HG03045 (cell line): ENCODE data around the gene ZAP70.

Experiments used
- ATAC-seq: cut with Tn5 transposase; IDR thresholded peaks from one replicate; pipeline ENCODE4 v1.9.1; 2021; ENCODE audit warnings: mild to moderate bottlenecking, moderate library complexity; ENCODE audit not compliant: unreplicated experiment

ZAP70 gene

GRCh38 chr2:97747716-97748115, 34.3 kb downstream of the ZAP70 start:
- ATAC-seq, result no peak

DNA sequence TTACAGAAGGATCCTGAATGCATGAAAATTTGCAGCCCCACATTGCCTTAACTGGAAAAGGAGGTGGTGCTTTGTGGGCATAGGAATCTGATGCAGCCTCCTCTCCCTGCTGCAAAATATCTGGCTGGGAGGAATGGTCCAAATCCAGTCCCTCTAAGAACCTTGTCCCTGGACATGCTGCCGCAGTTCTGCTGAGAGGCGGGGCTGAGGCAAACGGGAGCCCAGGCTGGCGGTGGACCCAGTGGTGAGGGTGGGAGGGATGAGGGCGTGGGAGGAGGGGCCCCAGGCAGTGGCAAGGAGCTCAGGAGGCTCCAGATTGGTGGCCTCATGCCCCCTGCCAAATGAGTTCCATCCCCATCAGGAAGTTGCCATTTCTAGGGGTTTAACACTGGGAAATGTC, 36.2 kb downstream of the ZAP70 start:
- no peak for ATAC-seq

- no peak for ATAC-seq
Measured at GRCh38 chr2:97750017-97750416, 36.6 kb downstream of the ZAP70 start.

GRCh38 chr2:97751752-97752151, 38.4 kb downstream of the ZAP70 start:
- ATAC-seq, result no peak

- no peak for ATAC-seq
Measured at GRCh38 chr2:97752342-97753334, 39.3 kb downstream of the ZAP70 start.

DNA sequence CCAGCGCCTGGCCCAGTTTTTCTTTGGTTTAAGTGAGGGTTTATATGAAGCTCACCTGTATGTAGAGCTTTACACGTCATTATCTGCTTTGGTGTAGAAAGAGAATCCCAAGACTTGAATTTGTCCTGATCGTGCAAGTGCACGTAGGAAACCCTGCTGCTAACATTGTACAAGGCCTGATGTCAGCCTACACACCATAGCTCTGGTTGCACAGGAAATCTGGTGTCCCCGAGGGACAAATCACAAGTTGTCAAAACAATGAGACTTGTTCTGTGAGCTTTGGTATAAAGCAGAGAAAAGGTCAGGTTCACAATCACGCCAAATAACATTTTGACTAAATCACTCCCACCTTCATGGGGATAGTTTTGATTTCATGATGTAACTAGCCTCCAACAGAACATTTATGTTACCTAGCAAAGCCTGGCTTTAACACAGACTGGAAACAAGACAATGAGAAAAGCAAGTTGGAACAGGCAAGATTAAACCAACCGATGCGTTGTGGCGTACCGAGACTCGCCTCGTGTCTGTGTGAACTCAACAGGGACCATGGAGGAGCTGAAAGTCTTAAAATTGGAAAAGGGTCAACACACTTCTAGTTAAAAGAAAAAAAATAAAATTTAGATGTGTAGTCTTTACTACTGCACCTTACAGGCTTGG, 41.4 kb downstream of the ZAP70 start:
- no peak for ATAC-seq

GRCh38 chr2:97755491-97755890, 42.1 kb downstream of the ZAP70 start:
- no peak for ATAC-seq

GRCh38 chr2:97757062-97757461, 43.7 kb downstream of the ZAP70 start:
- ATAC-seq, result no peak

GRCh38 chr2:97758131-97758705, 44.8 kb downstream of the ZAP70 start:
- no peak for ATAC-seq

- ATAC-seq, result no peak
Measured at GRCh38 chr2:97759727-97760407, 46.5 kb downstream of the ZAP70 start.

- ATAC-seq, result no peak
Measured at GRCh38 chr2:97760480-97761049, 47.2 kb downstream of the ZAP70 start.

DNA sequence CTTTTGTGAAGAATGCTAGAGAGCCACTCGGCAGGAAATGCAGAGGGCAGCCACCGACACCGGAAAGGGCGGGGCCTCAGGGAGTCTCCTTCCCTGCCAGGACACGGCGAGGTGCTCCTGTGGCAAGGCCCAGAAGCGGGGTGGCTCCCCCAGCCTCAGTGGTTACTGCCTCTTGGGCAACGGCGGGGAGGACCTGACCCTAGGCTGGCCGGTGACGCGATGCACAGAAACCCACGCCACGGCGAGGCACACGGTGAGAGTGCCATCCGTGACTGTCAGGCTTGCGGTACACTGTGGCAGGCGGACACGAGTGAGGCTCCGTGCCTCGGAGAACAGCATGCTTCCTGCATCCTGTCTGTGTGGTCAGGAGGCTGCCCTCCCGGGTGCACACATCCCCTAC, 47.8 kb downstream of the ZAP70 start:
- no peak for ATAC-seq

GRCh38 chr2:97763176-97763845, 49.9 kb downstream of the ZAP70 start:
- no peak for ATAC-seq

DNA sequence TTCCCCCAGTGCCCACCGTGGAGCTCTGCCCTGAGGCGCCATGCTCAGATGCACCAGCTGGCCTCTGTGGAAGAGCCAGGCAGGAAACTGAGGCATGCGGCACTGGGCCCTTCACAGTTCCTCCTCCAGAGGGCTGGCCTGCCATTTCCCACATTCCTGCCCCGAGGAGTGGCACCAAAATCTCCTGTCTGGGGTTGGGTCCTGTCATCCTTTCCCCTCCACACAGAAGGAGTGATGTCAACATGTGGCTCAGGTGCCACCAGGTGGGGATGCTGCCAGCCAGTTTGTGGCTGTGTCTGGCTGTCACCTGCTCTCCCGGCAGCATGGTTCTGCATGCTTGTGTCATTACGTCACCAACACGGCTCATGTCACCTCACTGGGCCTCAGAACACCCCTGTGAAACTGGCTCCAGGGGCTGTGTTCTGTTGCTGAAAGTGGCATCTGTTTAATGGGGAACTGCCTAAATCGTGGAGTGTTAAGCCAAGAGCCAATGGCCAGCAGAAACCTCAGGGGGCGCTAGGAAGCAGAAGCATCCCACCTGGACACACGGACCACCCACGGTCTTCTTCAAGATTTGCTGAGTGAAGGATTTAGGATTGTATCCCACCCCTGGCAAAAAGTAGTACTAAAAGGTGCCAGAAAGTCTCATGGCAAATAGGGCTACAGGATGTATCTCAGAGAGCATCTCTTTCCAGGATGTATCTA, 51.3 kb downstream of the ZAP70 start:
- ATAC-seq, result no peak

- ATAC-seq, result no peak
Measured at GRCh38 chr2:97765933-97766332, 52.6 kb downstream of the ZAP70 start.

DNA sequence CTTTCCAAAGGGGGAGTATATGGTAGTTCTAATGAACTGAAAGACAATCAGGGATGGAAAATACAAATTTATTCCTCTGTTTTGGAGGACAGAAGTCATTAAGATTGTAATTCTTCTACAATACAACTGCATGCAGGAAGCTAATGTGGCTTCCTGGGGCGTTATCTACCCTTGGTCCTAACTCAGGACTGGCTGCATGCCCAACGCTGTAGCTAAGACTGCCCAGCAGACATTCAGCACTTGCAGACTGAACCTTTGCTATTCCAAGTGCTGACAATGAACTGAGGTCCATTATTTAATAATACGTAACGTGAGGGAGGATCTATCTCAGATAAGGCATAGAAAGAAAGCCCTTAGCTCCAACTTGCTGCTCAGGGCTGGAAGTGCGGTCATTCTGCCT, 53.2 kb downstream of the ZAP70 start:
- ATAC-seq, result no peak

GRCh38 chr2:97769308-97769707, 55.9 kb downstream of the ZAP70 start:
- ATAC-seq, result no peak

- ATAC-seq, result no peak
Measured at GRCh38 chr2:97769711-97770110, 56.3 kb downstream of the ZAP70 start.

DNA sequence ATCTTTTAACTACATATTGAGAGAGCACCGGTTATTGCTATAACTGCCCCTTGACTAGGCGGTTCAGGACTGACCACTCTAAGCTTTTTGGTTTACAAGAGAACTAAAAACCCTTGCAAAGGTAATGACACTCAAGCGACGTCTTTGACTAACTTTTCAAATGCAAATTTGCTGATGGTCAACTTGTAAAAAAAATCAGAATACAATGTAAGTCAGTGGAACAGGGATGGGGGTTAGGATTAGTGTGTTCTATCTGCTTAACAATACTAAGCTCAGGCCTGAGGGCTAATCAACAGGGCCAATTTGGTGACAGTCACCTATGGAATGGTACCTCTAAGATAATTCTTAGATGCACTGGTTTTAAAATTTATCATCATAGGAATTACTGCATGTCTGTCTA, 57.1 kb downstream of the ZAP70 start:
- ATAC-seq, result no peak

DNA sequence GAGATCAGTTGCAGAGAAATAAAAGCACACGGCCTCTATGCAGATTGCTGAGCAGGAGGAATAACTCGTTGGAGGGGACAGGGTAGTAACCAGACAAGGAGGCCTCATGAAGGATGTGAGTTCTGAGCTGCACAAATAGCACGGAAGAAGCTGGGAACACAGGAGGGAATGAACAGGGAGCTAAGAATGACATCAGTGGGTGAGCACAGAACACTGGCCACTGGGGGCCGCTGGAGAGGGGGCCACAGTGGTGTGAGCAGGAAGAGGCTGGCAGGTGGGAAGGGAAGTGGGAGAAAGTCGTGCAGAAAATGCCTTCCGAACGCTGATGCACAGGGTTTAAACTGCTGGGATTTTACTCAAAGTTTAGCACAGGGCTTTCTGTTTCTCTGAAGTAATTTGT, 61.0 kb downstream of the ZAP70 start:
- ATAC-seq, result no peak
